ENCODE measurements around the gene KRTAP19-2. TPM values are rescaled to one million over a fixed set of nuclear protein-coding genes. Genes with fewer than 3 reads are reported as not detected.

Gene KRTAP19-2
- total RNA-seq, 1 donor from 2014 or later, result not detected

GRCh38 chr21:30479259-30479658 lies 8.0 kb downstream of the KRTAP19-2 start:
- peaks cover 2% of the 10 kb centered on the region for H3K27me3 Mint-ChIP-seq (ENCODE audit: low read depth)
- no peak for DNase-seq (ENCODE audit: low read depth, low spot score)
- H3K4me3 Mint-ChIP-seq, result no peak overlapping the region
- no peaks in the 10 kb centered on the region for H3K36me3 Mint-ChIP-seq (ENCODE audit: low read depth)
- H3K9me3 Mint-ChIP-seq, result no peaks in the 10 kb centered on the region
- peaks cover 3% of the 10 kb centered on the region for H3K4me1 Mint-ChIP-seq
- TF ChIP-seq, protein P1, sequence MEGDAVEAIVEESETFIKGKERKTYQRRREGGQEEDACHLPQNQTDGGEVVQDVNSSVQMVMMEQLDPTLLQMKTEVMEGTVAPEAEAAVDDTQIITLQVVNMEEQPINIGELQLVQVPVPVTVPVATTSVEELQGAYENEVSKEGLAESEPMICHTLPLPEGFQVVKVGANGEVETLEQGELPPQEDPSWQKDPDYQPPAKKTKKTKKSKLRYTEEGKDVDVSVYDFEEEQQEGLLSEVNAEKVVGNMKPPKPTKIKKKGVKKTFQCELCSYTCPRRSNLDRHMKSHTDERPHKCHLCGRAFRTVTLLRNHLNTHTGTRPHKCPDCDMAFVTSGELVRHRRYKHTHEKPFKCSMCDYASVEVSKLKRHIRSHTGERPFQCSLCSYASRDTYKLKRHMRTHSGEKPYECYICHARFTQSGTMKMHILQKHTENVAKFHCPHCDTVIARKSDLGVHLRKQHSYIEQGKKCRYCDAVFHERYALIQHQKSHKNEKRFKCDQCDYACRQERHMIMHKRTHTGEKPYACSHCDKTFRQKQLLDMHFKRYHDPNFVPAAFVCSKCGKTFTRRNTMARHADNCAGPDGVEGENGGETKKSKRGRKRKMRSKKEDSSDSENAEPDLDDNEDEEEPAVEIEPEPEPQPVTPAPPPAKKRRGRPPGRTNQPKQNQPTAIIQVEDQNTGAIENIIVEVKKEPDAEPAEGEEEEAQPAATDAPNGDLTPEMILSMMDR (conservative IDR thresholded peaks at IDR 0.05), result no peak
- no peak overlapping the region for H3K27ac Mint-ChIP-seq (ENCODE audit: unreplicated experiment)

- Mint-ChIP-seq H3K36me3 (ENCODE audit: low read depth) (no peaks in the 10 kb centered on the region), H3K27ac (ENCODE audit: unreplicated experiment) (no peak overlapping the region)
Observed at GRCh38 chr21:30478004-30478403, 9.2 kb downstream of the KRTAP19-2 start.

GRCh38 chr21:30468900-30469714 lies 18.1 kb downstream of the KRTAP19-2 start:
- Mint-ChIP-seq H3K9me3 (no peaks in the 10 kb centered on the region), H3K27me3 (ENCODE audit: low read depth) (peaks cover 5% of the 10 kb centered on the region), H3K27ac (ENCODE audit: unreplicated experiment) (no peak overlapping the region), H3K4me3 (no peak overlapping the region), H3K4me1 (peaks cover 11% of the 10 kb centered on the region), H3K36me3 (ENCODE audit: low read depth) (no peaks in the 10 kb centered on the region)
- no peak for DNase-seq (ENCODE audit: low read depth, low spot score)
- TF ChIP-seq, protein P1 (conservative IDR thresholded peaks at IDR 0.05), result no peak

More at GRCh38 chr21:30478004-30478403, 9.2 kb downstream of the KRTAP19-2 start:
- no peak for DNase-seq (ENCODE audit: low read depth, low spot score)
- Mint-ChIP-seq H3K27me3 (ENCODE audit: low read depth) (peaks cover 2% of the 10 kb centered on the region), H3K4me3 (no peak overlapping the region), H3K9me3 (no peaks in the 10 kb centered on the region), H3K4me1 (no peaks in the 10 kb centered on the region)
- TF ChIP-seq, protein P1 (conservative IDR thresholded peaks at IDR 0.05), result no peak

GRCh38 chr21:30463713-30464112 lies 23.5 kb downstream of the KRTAP19-2 start:
- Mint-ChIP-seq H3K27me3 (ENCODE audit: low read depth) (no peaks in the 10 kb centered on the region), H3K4me3 (no peak overlapping the region), H3K9me3 (no peaks in the 10 kb centered on the region), H3K4me1 (peaks cover 8% of the 10 kb centered on the region), H3K27ac (ENCODE audit: unreplicated experiment) (no peak overlapping the region), H3K36me3 (ENCODE audit: low read depth) (no peaks in the 10 kb centered on the region)
- DNase-seq (ENCODE audit: low read depth, low spot score), result no peak
- TF ChIP-seq, protein P1 (conservative IDR thresholded peaks at IDR 0.05), result peak; percentile 64

- Mint-ChIP-seq H3K27ac (ENCODE audit: unreplicated experiment) (no peak overlapping the region), H3K9me3 (peaks cover 2% of the 10 kb centered on the region), H3K36me3 (ENCODE audit: low read depth) (no peaks in the 10 kb centered on the region), H3K4me3 (no peak overlapping the region), H3K4me1 (no peaks in the 10 kb centered on the region), H3K27me3 (ENCODE audit: low read depth) (no peaks in the 10 kb centered on the region)
- DNase-seq (ENCODE audit: low read depth, low spot score), result no peak
- TF ChIP-seq, protein P1 (conservative IDR thresholded peaks at IDR 0.05), result no peak
Observed at GRCh38 chr21:30448514-30448913, 38.7 kb downstream of the KRTAP19-2 start.
